Measurements from ENCODE around the gene CTNND1.
A peak's percentile ranks its signal among the peaks of the same experiment; 100 is the strongest.
"Not testable (repeated sequence)": the region's sequence is repeated elsewhere in the genome, so short reads cannot be mapped to it uniquely, and the experiment has no call there.

The CTNND1 gene

GRCh38 chr11:57713835-57714234 lies 47.8 kb upstream of the CTNND1 start:
- no peak for TF ChIP-seq CTCF (conservative IDR thresholded peaks at IDR 0.05; ENCODE audit: low read length)
- no peak for TF ChIP-seq EZH2phosphoT487 (IDR thresholded peaks at IDR 0.05; ENCODE audit: borderline replicate concordance)
- no peaks in the 10 kb centered on the region for H3F3A ChIP-seq (ENCODE audit: low read depth)
- no peaks in the 10 kb centered on the region for H3K27me3 ChIP-seq (ENCODE audit: insufficient read depth, low read length, poor library complexity, severe bottlenecking)
- no peaks in the 10 kb centered on the region for H3K9me3 ChIP-seq (ENCODE audit: insufficient read depth, low read depth, low read length)
- H3K9ac ChIP-seq (ENCODE audit: low read depth, low read length, poor library complexity, severe bottlenecking) = peak overlapping the region; percentile 95
- H4K20me1 ChIP-seq (ENCODE audit: insufficient read depth, low read length, poor library complexity, severe bottlenecking) = peaks cover 37% of the 10 kb centered on the region
- H3K4me3 ChIP-seq (ENCODE audit: low read length, poor library complexity, severe bottlenecking) = peak overlapping the region; percentile 96
- H3K4me2 ChIP-seq (ENCODE audit: low read depth, low read length, poor library complexity, severe bottlenecking) = peak overlapping the region; percentile 94
- H3K9me2 ChIP-seq (replicated peaks; ENCODE audit: low read depth, low read length) = no peaks in the 10 kb centered on the region
- peaks cover 30% of the 10 kb centered on the region for H3K4me1 ChIP-seq (ENCODE audit: insufficient read depth, low read length, poor library complexity, severe bottlenecking)
- H3K36me3 ChIP-seq (ENCODE audit: insufficient read depth, low read length) = no peaks in the 10 kb centered on the region
- H2AFZ ChIP-seq (ENCODE audit: low read length) = no peak overlapping the region
- H3K79me2 ChIP-seq (ENCODE audit: insufficient read depth, low read length) = peaks cover 64% of the 10 kb centered on the region

- H2AFZ ChIP-seq (ENCODE audit: low read length); H3F3A ChIP-seq (ENCODE audit: low read depth); H3K9me3 ChIP-seq (ENCODE audit: insufficient read depth, low read depth, low read length); H3K4me3 ChIP-seq (ENCODE audit: low read length, poor library complexity, severe bottlenecking); H3K4me2 ChIP-seq (ENCODE audit: low read depth, low read length, poor library complexity, severe bottlenecking); H3K9ac ChIP-seq (ENCODE audit: low read depth, low read length, poor library complexity, severe bottlenecking); H3K27me3 ChIP-seq (ENCODE audit: insufficient read depth, low read length, poor library complexity, severe bottlenecking); H3K9me2 ChIP-seq (replicated peaks; ENCODE audit: low read depth, low read length): not testable (repeated sequence)
- peaks cover 40% of the 10 kb centered on the region for H4K20me1 ChIP-seq (ENCODE audit: insufficient read depth, low read length, poor library complexity, severe bottlenecking)
- peaks cover 14% of the 10 kb centered on the region; the same call in 1 of the 2 replicates for H3K36me3 ChIP-seq (ENCODE audit: insufficient read depth, low read length)
- H3K4me1 ChIP-seq (ENCODE audit: insufficient read depth, low read length, poor library complexity, severe bottlenecking) = peaks cover 12% of the 10 kb centered on the region
- H3K79me2 ChIP-seq (ENCODE audit: insufficient read depth, low read length) = peaks cover 67% of the 10 kb centered on the region
Measured at GRCh38 chr11:57716726-57717125, 44.9 kb upstream of the CTNND1 start.

- peaks cover 28% of the 10 kb centered on the region for H4K20me1 ChIP-seq (ENCODE audit: insufficient read depth, low read length, poor library complexity, severe bottlenecking)
- no peak overlapping the region for H2AFZ ChIP-seq (ENCODE audit: low read length)
Measured at GRCh38 chr11:57727185-57727584, 34.4 kb upstream of the CTNND1 start.

More at GRCh38 chr11:57727185-57727584, 34.4 kb upstream of the CTNND1 start:
- Histone ChIP-seq H3K4me3 (ENCODE audit: low read length, poor library complexity, severe bottlenecking) (no peak overlapping the region), H3K9me3 (ENCODE audit: insufficient read depth, low read depth, low read length) (no peaks in the 10 kb centered on the region), H3K79me2 (ENCODE audit: insufficient read depth, low read length) (peaks cover 81% of the 10 kb centered on the region), H3K4me2 (ENCODE audit: low read depth, low read length, poor library complexity, severe bottlenecking) (no peak overlapping the region), H3F3A (ENCODE audit: low read depth) (no peaks in the 10 kb centered on the region; the same call in 1 of the 2 replicates), H3K9ac (ENCODE audit: low read depth, low read length, poor library complexity, severe bottlenecking) (no peak overlapping the region), H3K27me3 (ENCODE audit: insufficient read depth, low read length, poor library complexity, severe bottlenecking) (no peaks in the 10 kb centered on the region), H3K9me2 (replicated peaks; ENCODE audit: low read depth, low read length) (no peaks in the 10 kb centered on the region), H3K4me1 (ENCODE audit: insufficient read depth, low read length, poor library complexity, severe bottlenecking) (no peaks in the 10 kb centered on the region), H3K36me3 (ENCODE audit: insufficient read depth, low read length) (peaks cover 9% of the 10 kb centered on the region; the same call in 1 of the 2 replicates)
- TF ChIP-seq EZH2phosphoT487 (IDR thresholded peaks at IDR 0.05; ENCODE audit: borderline replicate concordance) (no peak), CTCF (conservative IDR thresholded peaks at IDR 0.05; ENCODE audit: low read length) (no peak)
